ENCODE data around the gene MTARC2. TPM values are rescaled to one million over a fixed set of nuclear protein-coding genes. Genes with fewer than 3 reads are reported as not detected.

The MTARC2 gene
- total and polyA plus RNA-seq, 8 donors = 7.3 to 83.4 (median 20.9) TPM

DNA sequence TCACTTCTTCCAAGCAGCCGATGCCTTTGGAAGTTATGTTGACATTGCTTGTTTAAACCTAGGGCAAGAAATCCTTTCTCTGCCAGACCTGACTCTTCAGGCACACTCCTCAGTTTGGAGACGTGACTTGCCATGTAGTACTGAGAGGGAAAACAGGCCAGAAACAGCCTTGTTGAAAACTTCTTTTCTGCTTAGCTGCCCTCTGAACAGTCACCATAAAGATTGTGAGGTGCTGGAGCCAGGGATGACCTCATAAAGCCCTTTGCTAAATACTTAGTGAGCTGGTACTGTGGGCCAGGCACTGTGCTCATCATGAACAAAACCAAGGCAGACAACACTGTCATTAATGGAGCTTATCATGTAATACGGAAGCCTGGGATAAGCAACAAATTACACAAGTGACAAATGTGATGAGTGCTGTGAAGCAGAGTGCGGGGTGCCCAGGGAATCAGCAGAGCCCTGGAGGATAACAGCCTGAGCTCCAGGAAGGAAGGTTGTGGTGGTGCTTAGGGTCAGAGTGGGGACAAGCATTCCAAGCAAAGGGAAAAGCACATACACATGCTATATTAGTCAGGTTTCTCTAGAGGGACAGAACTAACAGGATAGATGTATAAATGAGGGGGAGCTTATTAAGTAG is 80.9 kb downstream of the MTARC2 start:
- H3K4me1 ChIP-seq = no peaks in the 10 kb centered on the region
- intact Hi-C loops (cut with DNase I; ENCODE audit: low total_unique reads) = no loop called here
- 72 to 86% (median 83%) methylated on average over 4 of the region's 4 CpGs for WGBS, 5 donors
- DNase-seq = no peak
- H3K9me3 ChIP-seq = peaks cover 0 to 3% (median 0%) of the 10 kb centered on the region in 4 donors
- no peak overlapping the region for H3K27ac ChIP-seq
- TF ChIP-seq EP300 (IDR thresholded peaks at IDR 0.05) (no peak), POLR2A (IDR thresholded peaks at IDR 0.05) (no peak), CTCF (IDR thresholded peaks at IDR 0.05) (no peak), POLR2AphosphoS5 (IDR thresholded peaks at IDR 0.05) (no peak)
- no peaks in the 10 kb centered on the region for H3K36me3 ChIP-seq
- H3K27me3 ChIP-seq = no peaks in the 10 kb centered on the region
- no peak overlapping the region for H3K4me3 ChIP-seq

GRCh38 chr1:220833436-220833835 is 85.3 kb downstream of the MTARC2 start:
- H3K9me3 ChIP-seq = peaks cover 0 to 3% (median 0%) of the 10 kb centered on the region in 4 donors
- H3K27me3 ChIP-seq = no peaks in the 10 kb centered on the region
- no peak overlapping the region for H3K4me3 ChIP-seq
- no peak overlapping the region for H3K27ac ChIP-seq
- no peaks in the 10 kb centered on the region for H3K4me1 ChIP-seq
- no peak for TF ChIP-seq EP300 (IDR thresholded peaks at IDR 0.05)
- no peak for TF ChIP-seq POLR2A (IDR thresholded peaks at IDR 0.05)
- no peak for TF ChIP-seq POLR2AphosphoS5 (IDR thresholded peaks at IDR 0.05)
- no peak for TF ChIP-seq CTCF (IDR thresholded peaks at IDR 0.05)
- WGBS, 5 donors = 84 to 94% (median 88%) methylated on average over 2 of the region's 2 CpGs
- DNase-seq = no peak
- H3K36me3 ChIP-seq = no peaks in the 10 kb centered on the region
- intact Hi-C loops (cut with DNase I; ENCODE audit: low total_unique reads) = no loop called here

Other genes starting within 250 kb of the MTARC2 start
- gene MARK1, start 220.2 kb upstream of the MTARC2 start, total RNA-seq = 10 to 100 TPM in 1 of 5 donors, 1 to 10 TPM in 3, not detected in 1; 2.7 to 12.7 (median 4.8) TPM
- 1 to 10 TPM; 1.7 to 3.2 (median 1.9) TPM for gene MARK1, start 220.2 kb upstream of the MTARC2 start, polyA plus RNA-seq
- gene C1orf115, start 58.0 kb upstream of the MTARC2 start, total RNA-seq = 10 to 100 TPM in 3 of 5 donors, 1 to 10 TPM in 2; 9.3 to 23.2 (median 12.3) TPM
- gene C1orf115, start 58.0 kb upstream of the MTARC2 start, polyA plus RNA-seq = 10 to 100 TPM; 13.5 to 28.8 (median 21.7) TPM
- 1 to 10 TPM in 4 of 5 donors, under 1 TPM in 1; under 0.01 to 9.9 (median 8.5) TPM for gene MTARC1, start 38.6 kb downstream of the MTARC2 start, total RNA-seq
- gene MTARC1, start 38.6 kb downstream of the MTARC2 start, polyA plus RNA-seq = 1 to 10 TPM; 5.8 to 6.5 (median 5.9) TPM
- gene HLX, start 131.1 kb downstream of the MTARC2 start, total RNA-seq = 10 to 100 TPM in 2 of 5 donors, 1 to 10 TPM in 1, under 1 TPM in 2; 0.43 to 38.5 (median 6.1) TPM
- 1 to 10 TPM; 1.7 to 4.7 (median 2.7) TPM for gene HLX, start 131.1 kb downstream of the MTARC2 start, polyA plus RNA-seq

Data from stomach (tissue), 9 donors.